ENCODE results near the gene ARMC9. TPM values are rescaled to one million over a fixed set of nuclear protein-coding genes. Genes with fewer than 3 reads are reported as not detected.

Gene ARMC9
- total and polyA plus RNA-seq, 2 experiments from 2014 or later: 15.1 to 17.3 TPM

DNA sequence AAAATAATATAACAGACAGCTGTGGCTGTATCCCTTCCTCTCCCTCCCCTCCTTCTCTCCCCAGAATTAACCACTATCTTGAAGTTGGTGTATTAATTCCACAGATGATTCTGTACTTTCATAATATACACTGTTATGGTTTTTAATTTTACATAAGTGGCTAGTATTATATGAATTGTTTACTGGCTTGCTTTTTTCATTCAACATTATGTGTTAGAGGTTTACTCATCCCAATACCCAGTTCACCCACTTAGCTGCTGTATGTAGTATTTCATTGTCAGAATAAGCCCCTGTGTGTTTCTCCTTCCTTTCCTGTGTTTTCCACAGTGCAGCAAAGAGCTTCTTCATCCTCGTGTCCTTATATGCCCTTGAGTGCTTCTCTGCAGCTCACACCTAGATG is 121.4 kb downstream of the ARMC9 start:
- no peak for DNase-seq
- Histone ChIP-seq H3K9me3 (ENCODE audit: low read depth) (no peaks in the 10 kb centered on the region), H3K4me1 (ENCODE audit: insufficient read depth) (no peaks in the 10 kb centered on the region), H3K4me3 (no peak overlapping the region), H3K9me2 (ENCODE audit: insufficient read depth) (no peaks in the 10 kb centered on the region), H3K27me3 (replicated peaks; ENCODE audit: insufficient read depth) (no peaks in the 10 kb centered on the region), H3K4me2 (ENCODE audit: unreplicated experiment) (no peak overlapping the region), H3K9ac (no peak overlapping the region), H3F3A (ENCODE audit: insufficient read depth) (no peaks in the 10 kb centered on the region), H3K79me2 (ENCODE audit: insufficient read depth) (no peaks in the 10 kb centered on the region), H2AFZ (no peak overlapping the region), H3K27ac (no peak overlapping the region), H4K20me1 (ENCODE audit: insufficient read depth) (no peaks in the 10 kb centered on the region), H3K36me3 (ENCODE audit: low read depth) (no peaks in the 10 kb centered on the region)
- TF ChIP-seq EZH2phosphoT487 (IDR thresholded peaks at IDR 0.05; ENCODE audit: insufficient read depth, low read depth) (no peak), EZH2 (IDR thresholded peaks at IDR 0.05; ENCODE audit: insufficient read depth, poor library complexity, severe bottlenecking) (no peak)
- 69 to 70% methylated on average over 1 of the region's 1 CpG for WGBS, 2 experiments (ENCODE audit: low coverage in 1 of 2, low lambda C conversion rate in 2 of 2, missing lambda C conversion rate in 2 of 2)
- in situ Hi-C loops (cut with MboI): no loop called here

DNA sequence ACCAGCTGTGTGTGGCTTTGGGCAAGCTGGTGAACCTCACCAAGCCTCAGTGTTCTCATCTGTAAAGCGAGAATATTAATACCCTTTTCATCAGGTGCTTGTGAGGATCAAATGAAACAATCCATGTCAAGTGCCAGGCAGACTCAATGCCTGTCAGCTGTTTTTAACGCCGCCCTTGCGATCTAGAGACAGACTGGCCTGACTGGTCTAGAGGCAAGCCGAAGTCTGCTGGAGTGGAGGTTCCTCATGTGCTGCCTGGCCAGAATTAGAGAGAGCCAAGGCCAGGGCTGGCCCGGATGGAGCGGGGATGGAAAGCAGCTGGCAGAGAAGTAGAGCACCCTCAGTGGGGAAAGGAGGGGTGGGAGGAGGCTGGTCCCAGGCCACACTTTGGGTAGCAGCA is 122.6 kb downstream of the ARMC9 start:
- Histone ChIP-seq H3K4me2 (ENCODE audit: unreplicated experiment) (no peak overlapping the region), H3K4me3 (no peak overlapping the region), H3K9ac (no peak overlapping the region), H3K9me2 (ENCODE audit: insufficient read depth) (no peaks in the 10 kb centered on the region), H3K4me1 (ENCODE audit: insufficient read depth) (no peaks in the 10 kb centered on the region), H3K9me3 (ENCODE audit: low read depth) (no peaks in the 10 kb centered on the region), H4K20me1 (ENCODE audit: insufficient read depth) (no peaks in the 10 kb centered on the region), H2AFZ (no peak overlapping the region), H3K36me3 (ENCODE audit: low read depth) (no peaks in the 10 kb centered on the region), H3K27me3 (replicated peaks; ENCODE audit: insufficient read depth) (no peaks in the 10 kb centered on the region), H3F3A (ENCODE audit: insufficient read depth) (no peaks in the 10 kb centered on the region), H3K27ac (no peak overlapping the region), H3K79me2 (ENCODE audit: insufficient read depth) (no peaks in the 10 kb centered on the region)
- TF ChIP-seq EZH2phosphoT487 (IDR thresholded peaks at IDR 0.05; ENCODE audit: insufficient read depth, low read depth) (no peak), EZH2 (IDR thresholded peaks at IDR 0.05; ENCODE audit: insufficient read depth, poor library complexity, severe bottlenecking) (no peak)
- 70 to 75% methylated on average over 7 of the region's 7 CpGs for WGBS, 2 experiments (ENCODE audit: low coverage in 1 of 2, low lambda C conversion rate in 2 of 2, missing lambda C conversion rate in 2 of 2)
- no peak for DNase-seq
- in situ Hi-C loops (cut with MboI): no loop called here

DNA sequence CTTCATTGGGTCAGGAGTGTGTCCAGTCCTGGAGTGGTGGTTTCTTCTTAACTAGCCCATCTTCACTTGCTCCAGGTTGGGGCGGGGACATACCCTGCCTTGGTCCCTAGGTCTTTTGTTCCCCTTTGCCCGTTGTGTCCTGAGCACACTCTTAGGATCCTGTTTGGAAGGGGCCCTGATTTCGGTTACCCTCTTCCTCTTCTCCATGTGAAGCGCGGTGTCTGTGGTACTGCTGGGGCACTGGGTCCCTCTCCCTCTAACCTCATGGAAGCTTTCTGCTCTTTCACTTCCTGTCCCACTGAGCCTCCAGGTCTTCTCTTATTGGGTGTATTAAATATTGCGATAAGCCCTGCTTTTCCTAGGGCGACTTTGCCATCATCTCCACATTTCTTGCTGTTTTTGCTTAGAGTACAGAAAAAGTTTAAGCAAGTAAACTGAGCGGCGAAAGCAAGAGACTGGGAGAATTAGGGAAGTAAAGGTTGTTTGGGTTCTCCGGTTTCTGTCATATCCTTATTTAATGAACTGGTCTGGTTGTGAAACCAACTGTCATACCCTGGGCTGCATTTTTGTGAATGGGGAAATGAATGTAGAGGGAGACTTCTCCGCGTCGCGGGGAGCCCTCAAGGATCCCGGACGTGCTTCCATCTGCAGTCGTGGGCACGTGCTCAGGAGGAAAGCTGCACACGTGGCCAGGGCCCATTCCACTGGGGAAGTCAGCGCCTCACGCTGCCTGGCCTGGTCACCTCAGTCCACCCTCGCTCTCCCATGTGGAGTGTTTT is 123.3 kb downstream of the ARMC9 start:
- H3K4me1 ChIP-seq (ENCODE audit: insufficient read depth): no peaks in the 10 kb centered on the region
- no peaks in the 10 kb centered on the region for H3K27me3 ChIP-seq (replicated peaks; ENCODE audit: insufficient read depth)
- H3K36me3 ChIP-seq (ENCODE audit: low read depth): no peaks in the 10 kb centered on the region
- no peak for DNase-seq
- WGBS, 2 experiments (ENCODE audit: low coverage in 1 of 2, low lambda C conversion rate in 2 of 2, missing lambda C conversion rate in 2 of 2): 95 to 98% methylated on average over 22 of the region's 22 CpGs
- no peak overlapping the region for H3K27ac ChIP-seq
- no peaks in the 10 kb centered on the region for H3K9me3 ChIP-seq (ENCODE audit: low read depth)
- in situ Hi-C loops (cut with MboI): no loop called here
- no peak overlapping the region for H2AFZ ChIP-seq
- H4K20me1 ChIP-seq (ENCODE audit: insufficient read depth): no peaks in the 10 kb centered on the region
- no peak overlapping the region for H3K4me3 ChIP-seq
- no peak for TF ChIP-seq EZH2 (IDR thresholded peaks at IDR 0.05; ENCODE audit: insufficient read depth, poor library complexity, severe bottlenecking)
- TF ChIP-seq EZH2phosphoT487 (IDR thresholded peaks at IDR 0.05; ENCODE audit: insufficient read depth, low read depth): no peak
- no peak overlapping the region for H3K9ac ChIP-seq
- H3K79me2 ChIP-seq (ENCODE audit: insufficient read depth): no peaks in the 10 kb centered on the region
- H3K4me2 ChIP-seq (ENCODE audit: unreplicated experiment): no peak overlapping the region
- H3F3A ChIP-seq (ENCODE audit: insufficient read depth): no peaks in the 10 kb centered on the region
- H3K9me2 ChIP-seq (ENCODE audit: insufficient read depth): no peaks in the 10 kb centered on the region

DNA sequence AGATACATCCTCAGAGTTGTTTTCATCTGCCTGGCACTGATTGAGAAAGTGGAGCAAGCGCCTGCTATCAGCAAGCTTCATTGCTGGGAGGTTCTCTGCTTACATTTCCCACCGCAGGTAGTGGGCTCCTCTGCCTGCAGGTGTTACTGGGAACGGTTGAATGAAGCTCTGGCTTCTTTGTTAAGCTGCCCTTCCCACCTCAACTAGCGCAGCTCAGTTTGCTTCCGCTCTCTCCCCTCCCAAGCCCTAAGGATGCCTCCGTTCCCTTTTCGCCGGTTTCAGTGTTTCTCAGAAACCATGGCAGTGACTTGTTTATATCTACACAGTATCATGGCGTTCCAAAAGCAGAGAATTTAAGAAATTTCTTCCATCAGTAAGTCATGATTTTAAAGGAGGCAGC is 124.9 kb downstream of the ARMC9 start:
- WGBS, 2 experiments (ENCODE audit: low coverage in 1 of 2, low lambda C conversion rate in 2 of 2, missing lambda C conversion rate in 2 of 2): 88% methylated on average over 9 of the region's 9 CpGs
- Histone ChIP-seq H3K9ac (no peak overlapping the region), H3K4me2 (ENCODE audit: unreplicated experiment) (no peak overlapping the region), H3K79me2 (ENCODE audit: insufficient read depth) (no peaks in the 10 kb centered on the region), H3K4me1 (ENCODE audit: insufficient read depth) (no peaks in the 10 kb centered on the region), H3K9me2 (ENCODE audit: insufficient read depth) (no peaks in the 10 kb centered on the region), H3K27ac (no peak overlapping the region), H3K27me3 (replicated peaks; ENCODE audit: insufficient read depth) (no peaks in the 10 kb centered on the region), H3K4me3 (no peak overlapping the region), H3K36me3 (ENCODE audit: low read depth) (no peaks in the 10 kb centered on the region), H2AFZ (no peak overlapping the region), H4K20me1 (ENCODE audit: insufficient read depth) (no peaks in the 10 kb centered on the region), H3F3A (ENCODE audit: insufficient read depth) (no peaks in the 10 kb centered on the region), H3K9me3 (ENCODE audit: low read depth) (no peaks in the 10 kb centered on the region)
- TF ChIP-seq EZH2phosphoT487 (IDR thresholded peaks at IDR 0.05; ENCODE audit: insufficient read depth, low read depth) (no peak), EZH2 (IDR thresholded peaks at IDR 0.05; ENCODE audit: insufficient read depth, poor library complexity, severe bottlenecking) (no peak)
- in situ Hi-C loops (cut with MboI): no loop called here
- DNase-seq: no peak
